ENCODE results near the gene SLC4A8.

DNA sequence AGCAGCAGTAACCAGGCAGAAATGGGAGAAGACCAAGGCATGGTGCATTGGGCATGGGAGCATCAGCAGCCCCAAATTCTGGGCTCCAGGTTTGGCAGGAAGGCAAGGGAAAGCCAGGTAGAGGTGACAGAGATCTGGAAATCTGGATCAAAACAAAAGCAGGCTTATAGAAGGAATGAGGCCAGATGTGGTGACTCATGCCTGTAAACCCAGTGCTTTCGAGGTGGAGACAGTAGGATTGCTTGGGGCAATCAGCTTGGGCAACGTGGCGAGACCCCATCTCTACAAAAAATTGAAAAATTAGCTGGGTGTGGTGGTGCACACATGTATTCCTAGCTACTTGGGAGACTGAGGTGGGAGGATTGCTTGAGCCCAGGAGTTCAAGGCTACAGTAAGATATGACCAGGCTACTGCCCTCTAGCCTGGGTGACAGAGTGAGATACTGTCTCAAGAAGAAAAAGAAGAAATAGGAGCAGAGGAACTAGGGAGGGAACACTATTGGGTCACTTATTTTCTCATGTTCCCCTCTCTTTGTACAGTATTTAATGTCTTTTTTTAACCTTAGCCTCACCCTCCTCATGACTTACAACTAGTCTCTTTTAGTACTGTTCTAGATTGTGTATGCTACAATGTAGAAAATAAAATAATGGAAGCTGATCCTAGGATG is 25.1 kb downstream of the SLC4A8 start:
- TF ChIP-seq, protein P1, sequence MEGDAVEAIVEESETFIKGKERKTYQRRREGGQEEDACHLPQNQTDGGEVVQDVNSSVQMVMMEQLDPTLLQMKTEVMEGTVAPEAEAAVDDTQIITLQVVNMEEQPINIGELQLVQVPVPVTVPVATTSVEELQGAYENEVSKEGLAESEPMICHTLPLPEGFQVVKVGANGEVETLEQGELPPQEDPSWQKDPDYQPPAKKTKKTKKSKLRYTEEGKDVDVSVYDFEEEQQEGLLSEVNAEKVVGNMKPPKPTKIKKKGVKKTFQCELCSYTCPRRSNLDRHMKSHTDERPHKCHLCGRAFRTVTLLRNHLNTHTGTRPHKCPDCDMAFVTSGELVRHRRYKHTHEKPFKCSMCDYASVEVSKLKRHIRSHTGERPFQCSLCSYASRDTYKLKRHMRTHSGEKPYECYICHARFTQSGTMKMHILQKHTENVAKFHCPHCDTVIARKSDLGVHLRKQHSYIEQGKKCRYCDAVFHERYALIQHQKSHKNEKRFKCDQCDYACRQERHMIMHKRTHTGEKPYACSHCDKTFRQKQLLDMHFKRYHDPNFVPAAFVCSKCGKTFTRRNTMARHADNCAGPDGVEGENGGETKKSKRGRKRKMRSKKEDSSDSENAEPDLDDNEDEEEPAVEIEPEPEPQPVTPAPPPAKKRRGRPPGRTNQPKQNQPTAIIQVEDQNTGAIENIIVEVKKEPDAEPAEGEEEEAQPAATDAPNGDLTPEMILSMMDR (conservative IDR thresholded peaks at IDR 0.05; ENCODE audit: low read length): no peak
- no peak for TF ChIP-seq EZH2phosphoT487 (IDR thresholded peaks at IDR 0.05; ENCODE audit: borderline replicate concordance, low read depth, low read length)
